WTC11 (cell line): ENCODE measurements around the gene TBX10.

Experiments
- CREB1 ChIP-seq: sonication (generic); formaldehyde crosslinking; IDR thresholded peaks from 2 replicates; pipeline ENCODE4 v1.8.0; 2023; ENCODE audit warnings: mild to moderate bottlenecking, missing genetic modification reagents
- FOXK1 ChIP-seq: sonication (generic); formaldehyde crosslinking; IDR thresholded peaks from 2 replicates; pipeline ENCODE4 v1.8.0; 2022; ENCODE audit warnings: mild to moderate bottlenecking, moderate library complexity, missing genetic modification reagents
- GABPB1 ChIP-seq: sonication (generic); formaldehyde crosslinking; IDR thresholded peaks from 2 replicates; pipeline ENCODE4 v1.8.1; 2023; ENCODE audit warnings: mild to moderate bottlenecking, missing genetic modification reagents
- SP1 ChIP-seq: sonication (generic); formaldehyde crosslinking; conservative IDR thresholded peaks from 2 replicates; pipeline ENCODE4 v1.8.1; 2022; ENCODE audit warnings: missing genetic modification reagents
- TEAD4 ChIP-seq: sonication (generic); formaldehyde crosslinking; IDR thresholded peaks from 2 replicates; pipeline ENCODE4 v1.8.0; 2022; ENCODE audit warnings: mild to moderate bottlenecking, missing genetic modification reagents
- ZNF232 ChIP-seq: sonication (generic); formaldehyde crosslinking; IDR thresholded peaks from 2 replicates; pipeline ENCODE4 v1.8.0; 2022; ENCODE audit warnings: mild to moderate bottlenecking, missing genetic modification reagents
- ZNF263 ChIP-seq: sonication (generic); formaldehyde crosslinking; IDR thresholded peaks from 2 replicates; pipeline ENCODE4 v1.8.1; 2022; ENCODE audit warnings: low read depth, mild to moderate bottlenecking, moderate library complexity, missing genetic modification reagents
- ZNF423 ChIP-seq: fragments of 250-450 bp; sonication (Bioruptor Pico); IDR thresholded peaks from 2 replicates; pipeline ENCODE4 v2.1.2; 2022; ENCODE audit warnings: mild to moderate bottlenecking, moderate library complexity
- TF ChIP-seq, protein P1 (sequence below): fragments of 200-600 bp; IDR thresholded peaks from 2 replicates; pipeline ENCODE4 v1.8.0; 2022; ENCODE audit warnings: antibody characterized with exemption
- TF ChIP-seq, protein P2 (sequence below): sonication (generic); formaldehyde crosslinking; IDR thresholded peaks from 2 replicates; pipeline ENCODE4 v1.8.0; 2022; ENCODE audit warnings: mild to moderate bottlenecking, missing genetic modification reagents
- TF ChIP-seq, protein P3 (sequence below): sonication (generic); formaldehyde crosslinking; IDR thresholded peaks from 2 replicates; pipeline ENCODE4 v1.8.0; 2023; ENCODE audit warnings: missing genetic modification reagents
- TF ChIP-seq, protein P4 (sequence below): fragments of 250-450 bp; sonication (Bioruptor Pico); IDR thresholded peaks from 2 replicates; pipeline ENCODE4 v1.9.0; 2021; ENCODE audit warnings: mild to moderate bottlenecking
- TF ChIP-seq, protein P5 (sequence below): sonication (generic); formaldehyde crosslinking; IDR thresholded peaks from 2 replicates; pipeline ENCODE4 v1.8.0; 2022; ENCODE audit warnings: missing genetic modification reagents

DNA sequence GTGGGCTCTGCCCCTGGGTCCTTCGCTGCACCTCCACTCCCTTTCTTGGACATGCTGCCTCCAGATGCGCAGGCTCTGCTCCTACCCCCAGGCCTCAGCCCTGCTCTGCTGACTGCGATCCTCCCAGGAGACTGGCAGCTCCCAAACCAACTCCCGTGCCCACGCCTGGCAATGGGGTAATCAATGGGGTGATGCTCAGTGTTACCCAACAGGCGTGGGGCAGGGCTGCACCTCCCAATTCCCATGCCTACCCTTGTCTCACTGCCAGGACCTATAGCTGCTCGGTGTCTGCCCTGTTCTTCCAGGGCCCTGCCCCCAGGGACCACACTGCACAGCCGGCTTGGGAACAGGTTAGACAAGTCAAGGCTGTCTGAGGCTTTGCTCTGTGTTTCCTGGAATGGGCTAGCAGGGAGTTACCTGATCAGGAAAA lies 34.9 kb upstream of the TBX10 start, which contains the start of gene ALDH3B2:
- TF ChIP-seq, protein P1, sequence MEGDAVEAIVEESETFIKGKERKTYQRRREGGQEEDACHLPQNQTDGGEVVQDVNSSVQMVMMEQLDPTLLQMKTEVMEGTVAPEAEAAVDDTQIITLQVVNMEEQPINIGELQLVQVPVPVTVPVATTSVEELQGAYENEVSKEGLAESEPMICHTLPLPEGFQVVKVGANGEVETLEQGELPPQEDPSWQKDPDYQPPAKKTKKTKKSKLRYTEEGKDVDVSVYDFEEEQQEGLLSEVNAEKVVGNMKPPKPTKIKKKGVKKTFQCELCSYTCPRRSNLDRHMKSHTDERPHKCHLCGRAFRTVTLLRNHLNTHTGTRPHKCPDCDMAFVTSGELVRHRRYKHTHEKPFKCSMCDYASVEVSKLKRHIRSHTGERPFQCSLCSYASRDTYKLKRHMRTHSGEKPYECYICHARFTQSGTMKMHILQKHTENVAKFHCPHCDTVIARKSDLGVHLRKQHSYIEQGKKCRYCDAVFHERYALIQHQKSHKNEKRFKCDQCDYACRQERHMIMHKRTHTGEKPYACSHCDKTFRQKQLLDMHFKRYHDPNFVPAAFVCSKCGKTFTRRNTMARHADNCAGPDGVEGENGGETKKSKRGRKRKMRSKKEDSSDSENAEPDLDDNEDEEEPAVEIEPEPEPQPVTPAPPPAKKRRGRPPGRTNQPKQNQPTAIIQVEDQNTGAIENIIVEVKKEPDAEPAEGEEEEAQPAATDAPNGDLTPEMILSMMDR: no peak
- TF ChIP-seq, protein P2, sequence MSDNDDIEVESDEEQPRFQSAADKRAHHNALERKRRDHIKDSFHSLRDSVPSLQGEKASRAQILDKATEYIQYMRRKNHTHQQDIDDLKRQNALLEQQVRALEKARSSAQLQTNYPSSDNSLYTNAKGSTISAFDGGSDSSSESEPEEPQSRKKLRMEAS (CRISPR knock-in tag): no peak
- TF ChIP-seq GABPB1 (CRISPR knock-in tag) (no peak), FOXK1 (CRISPR knock-in tag) (no peak), TEAD4 (CRISPR knock-in tag) (no peak), SP1 (CRISPR knock-in tag) (no peak), CREB1 (no peak), ZNF232 (CRISPR knock-in tag) (no peak), ZNF263 (CRISPR knock-in tag) (no peak), ZNF423 (CRISPR knock-in tag) (no peak)
- TF ChIP-seq, protein P3, sequence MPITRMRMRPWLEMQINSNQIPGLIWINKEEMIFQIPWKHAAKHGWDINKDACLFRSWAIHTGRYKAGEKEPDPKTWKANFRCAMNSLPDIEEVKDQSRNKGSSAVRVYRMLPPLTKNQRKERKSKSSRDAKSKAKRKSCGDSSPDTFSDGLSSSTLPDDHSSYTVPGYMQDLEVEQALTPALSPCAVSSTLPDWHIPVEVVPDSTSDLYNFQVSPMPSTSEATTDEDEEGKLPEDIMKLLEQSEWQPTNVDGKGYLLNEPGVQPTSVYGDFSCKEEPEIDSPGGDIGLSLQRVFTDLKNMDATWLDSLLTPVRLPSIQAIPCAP (CRISPR knock-in tag): no peak
- TF ChIP-seq, protein P4, sequence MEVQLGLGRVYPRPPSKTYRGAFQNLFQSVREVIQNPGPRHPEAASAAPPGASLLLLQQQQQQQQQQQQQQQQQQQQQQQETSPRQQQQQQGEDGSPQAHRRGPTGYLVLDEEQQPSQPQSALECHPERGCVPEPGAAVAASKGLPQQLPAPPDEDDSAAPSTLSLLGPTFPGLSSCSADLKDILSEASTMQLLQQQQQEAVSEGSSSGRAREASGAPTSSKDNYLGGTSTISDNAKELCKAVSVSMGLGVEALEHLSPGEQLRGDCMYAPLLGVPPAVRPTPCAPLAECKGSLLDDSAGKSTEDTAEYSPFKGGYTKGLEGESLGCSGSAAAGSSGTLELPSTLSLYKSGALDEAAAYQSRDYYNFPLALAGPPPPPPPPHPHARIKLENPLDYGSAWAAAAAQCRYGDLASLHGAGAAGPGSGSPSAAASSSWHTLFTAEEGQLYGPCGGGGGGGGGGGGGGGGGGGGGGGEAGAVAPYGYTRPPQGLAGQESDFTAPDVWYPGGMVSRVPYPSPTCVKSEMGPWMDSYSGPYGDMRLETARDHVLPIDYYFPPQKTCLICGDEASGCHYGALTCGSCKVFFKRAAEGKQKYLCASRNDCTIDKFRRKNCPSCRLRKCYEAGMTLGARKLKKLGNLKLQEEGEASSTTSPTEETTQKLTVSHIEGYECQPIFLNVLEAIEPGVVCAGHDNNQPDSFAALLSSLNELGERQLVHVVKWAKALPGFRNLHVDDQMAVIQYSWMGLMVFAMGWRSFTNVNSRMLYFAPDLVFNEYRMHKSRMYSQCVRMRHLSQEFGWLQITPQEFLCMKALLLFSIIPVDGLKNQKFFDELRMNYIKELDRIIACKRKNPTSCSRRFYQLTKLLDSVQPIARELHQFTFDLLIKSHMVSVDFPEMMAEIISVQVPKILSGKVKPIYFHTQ (CRISPR knock-in tag): no peak
- TF ChIP-seq, protein P5, sequence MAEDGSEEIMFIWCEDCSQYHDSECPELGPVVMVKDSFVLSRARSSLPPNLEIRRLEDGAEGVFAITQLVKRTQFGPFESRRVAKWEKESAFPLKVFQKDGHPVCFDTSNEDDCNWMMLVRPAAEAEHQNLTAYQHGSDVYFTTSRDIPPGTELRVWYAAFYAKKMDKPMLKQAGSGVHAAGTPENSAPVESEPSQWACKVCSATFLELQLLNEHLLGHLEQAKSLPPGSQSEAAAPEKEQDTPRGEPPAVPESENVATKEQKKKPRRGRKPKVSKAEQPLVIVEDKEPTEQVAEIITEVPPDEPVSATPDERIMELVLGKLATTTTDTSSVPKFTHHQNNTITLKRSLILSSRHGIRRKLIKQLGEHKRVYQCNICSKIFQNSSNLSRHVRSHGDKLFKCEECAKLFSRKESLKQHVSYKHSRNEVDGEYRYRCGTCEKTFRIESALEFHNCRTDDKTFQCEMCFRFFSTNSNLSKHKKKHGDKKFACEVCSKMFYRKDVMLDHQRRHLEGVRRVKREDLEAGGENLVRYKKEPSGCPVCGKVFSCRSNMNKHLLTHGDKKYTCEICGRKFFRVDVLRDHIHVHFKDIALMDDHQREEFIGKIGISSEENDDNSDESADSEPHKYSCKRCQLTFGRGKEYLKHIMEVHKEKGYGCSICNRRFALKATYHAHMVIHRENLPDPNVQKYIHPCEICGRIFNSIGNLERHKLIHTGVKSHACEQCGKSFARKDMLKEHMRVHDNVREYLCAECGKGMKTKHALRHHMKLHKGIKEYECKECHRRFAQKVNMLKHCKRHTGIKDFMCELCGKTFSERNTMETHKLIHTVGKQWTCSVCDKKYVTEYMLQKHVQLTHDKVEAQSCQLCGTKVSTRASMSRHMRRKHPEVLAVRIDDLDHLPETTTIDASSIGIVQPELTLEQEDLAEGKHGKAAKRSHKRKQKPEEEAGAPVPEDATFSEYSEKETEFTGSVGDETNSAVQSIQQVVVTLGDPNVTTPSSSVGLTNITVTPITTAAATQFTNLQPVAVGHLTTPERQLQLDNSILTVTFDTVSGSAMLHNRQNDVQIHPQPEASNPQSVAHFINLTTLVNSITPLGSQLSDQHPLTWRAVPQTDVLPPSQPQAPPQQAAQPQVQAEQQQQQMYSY (CRISPR knock-in tag): no peak
